Stimulated activated CD4-positive, alpha-beta T cell treated with anti-CD3 and anti-CD28 coated beads, TNF-alpha, amount 100 ng/mL, for 24 hours (primary cell): ENCODE measurements around the gene PTK6.
A peak's percentile ranks its signal among the peaks of the same experiment; 100 is the strongest.
"Not testable (repeated sequence)": the region's sequence is repeated elsewhere in the genome, so short reads cannot be mapped to it uniquely, and the experiment has no call there.

ENCODE experiments used
- DNase-seq, 3 experiments: peaks; one replicate each; pipeline ENCODE4 v3.0.0-alpha.2; 2020; ENCODE audit warnings: low read depth in 3 of 3

PTK6 gene

GRCh38 chr20:63536997-63537524 lies at the start of gene PTK6:
Gene PTK6, minus strand, starts transcription at chr20:63537376. Its CDS starts 62 bp downstream, at chr20:63537314.
- DNase-seq = peak in 1 of 3 experiments; percentile 43

GRCh38 chr20:63586797-63587196 lies 49.6 kb upstream of the PTK6 start:
- DNase-seq = no peak

GRCh38 chr20:63585616-63586565 lies 48.7 kb upstream of the PTK6 start:
- no peak for DNase-seq

GRCh38 chr20:63582382-63583063 lies 45.3 kb upstream of the PTK6 start:
- DNase-seq = no peak

- DNase-seq = peak; percentile 27 to 60 (median 36)
Observed at GRCh38 chr20:63580796-63581461, 43.8 kb upstream of the PTK6 start.

GRCh38 chr20:63579017-63579694 lies 42.0 kb upstream of the PTK6 start:
- no peak for DNase-seq

- no peak for DNase-seq
Observed at GRCh38 chr20:63578224-63579016, 41.2 kb upstream of the PTK6 start.

- DNase-seq = no peak
Observed at GRCh38 chr20:63577317-63577894, 40.2 kb upstream of the PTK6 start.

GRCh38 chr20:63576311-63576710 lies 39.1 kb upstream of the PTK6 start:
- no peak for DNase-seq

GRCh38 chr20:63574829-63575743 lies 37.9 kb upstream of the PTK6 start:
- no peak for DNase-seq

GRCh38 chr20:63574156-63574828 lies 37.1 kb upstream of the PTK6 start, which contains the start of gene HELZ2:
Gene HELZ2, minus strand, starts transcription at chr20:63574239. Its CDS starts 1,854 bp downstream, at chr20:63572385.
- DNase-seq = peak in 1 of 3 experiments; percentile 41

- no peak for DNase-seq
Observed at GRCh38 chr20:63573647-63574131, 36.5 kb upstream of the PTK6 start.

- no peak for DNase-seq
Observed at GRCh38 chr20:63572788-63573646, 35.8 kb upstream of the PTK6 start.

- no peak for DNase-seq
Observed at GRCh38 chr20:63572071-63572787, 35.1 kb upstream of the PTK6 start.

- not testable (repeated sequence) for DNase-seq
Observed at GRCh38 chr20:63571087-63571478, 33.9 kb upstream of the PTK6 start.

GRCh38 chr20:63570281-63571086 lies 33.3 kb upstream of the PTK6 start:
- DNase-seq = no peak
